ENCODE data around the gene NRP1.

- TF ChIP-seq, protein P1, sequence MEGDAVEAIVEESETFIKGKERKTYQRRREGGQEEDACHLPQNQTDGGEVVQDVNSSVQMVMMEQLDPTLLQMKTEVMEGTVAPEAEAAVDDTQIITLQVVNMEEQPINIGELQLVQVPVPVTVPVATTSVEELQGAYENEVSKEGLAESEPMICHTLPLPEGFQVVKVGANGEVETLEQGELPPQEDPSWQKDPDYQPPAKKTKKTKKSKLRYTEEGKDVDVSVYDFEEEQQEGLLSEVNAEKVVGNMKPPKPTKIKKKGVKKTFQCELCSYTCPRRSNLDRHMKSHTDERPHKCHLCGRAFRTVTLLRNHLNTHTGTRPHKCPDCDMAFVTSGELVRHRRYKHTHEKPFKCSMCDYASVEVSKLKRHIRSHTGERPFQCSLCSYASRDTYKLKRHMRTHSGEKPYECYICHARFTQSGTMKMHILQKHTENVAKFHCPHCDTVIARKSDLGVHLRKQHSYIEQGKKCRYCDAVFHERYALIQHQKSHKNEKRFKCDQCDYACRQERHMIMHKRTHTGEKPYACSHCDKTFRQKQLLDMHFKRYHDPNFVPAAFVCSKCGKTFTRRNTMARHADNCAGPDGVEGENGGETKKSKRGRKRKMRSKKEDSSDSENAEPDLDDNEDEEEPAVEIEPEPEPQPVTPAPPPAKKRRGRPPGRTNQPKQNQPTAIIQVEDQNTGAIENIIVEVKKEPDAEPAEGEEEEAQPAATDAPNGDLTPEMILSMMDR (IDR thresholded peaks at IDR 0.05), result no peak
- no peak for TF ChIP-seq POLR2A (IDR thresholded peaks at IDR 0.05)
These were observed 135.9 kb downstream of the NRP1 start for GRCh38 chr10:33198610-33199009.

Measured in Peyer's patch (tissue), 4 donors.